ENCODE data around the gene RETSAT. TPM values are rescaled to one million over a fixed set of nuclear protein-coding genes. Genes with fewer than 3 reads are reported as not detected.
"Not testable (repeated sequence)": the region's sequence is repeated elsewhere in the genome, so short reads cannot be mapped to it uniquely, and the experiment has no call there.

The RETSAT gene
- total RNA-seq, 1 experiment from 2014 or later: 28.4 TPM

GRCh38 chr2:85385746-85386145 lies 31.4 kb upstream of the RETSAT start:
- BruUV-seq (replicated peaks): no TSS peak
- TF ChIP-seq, protein P1, sequence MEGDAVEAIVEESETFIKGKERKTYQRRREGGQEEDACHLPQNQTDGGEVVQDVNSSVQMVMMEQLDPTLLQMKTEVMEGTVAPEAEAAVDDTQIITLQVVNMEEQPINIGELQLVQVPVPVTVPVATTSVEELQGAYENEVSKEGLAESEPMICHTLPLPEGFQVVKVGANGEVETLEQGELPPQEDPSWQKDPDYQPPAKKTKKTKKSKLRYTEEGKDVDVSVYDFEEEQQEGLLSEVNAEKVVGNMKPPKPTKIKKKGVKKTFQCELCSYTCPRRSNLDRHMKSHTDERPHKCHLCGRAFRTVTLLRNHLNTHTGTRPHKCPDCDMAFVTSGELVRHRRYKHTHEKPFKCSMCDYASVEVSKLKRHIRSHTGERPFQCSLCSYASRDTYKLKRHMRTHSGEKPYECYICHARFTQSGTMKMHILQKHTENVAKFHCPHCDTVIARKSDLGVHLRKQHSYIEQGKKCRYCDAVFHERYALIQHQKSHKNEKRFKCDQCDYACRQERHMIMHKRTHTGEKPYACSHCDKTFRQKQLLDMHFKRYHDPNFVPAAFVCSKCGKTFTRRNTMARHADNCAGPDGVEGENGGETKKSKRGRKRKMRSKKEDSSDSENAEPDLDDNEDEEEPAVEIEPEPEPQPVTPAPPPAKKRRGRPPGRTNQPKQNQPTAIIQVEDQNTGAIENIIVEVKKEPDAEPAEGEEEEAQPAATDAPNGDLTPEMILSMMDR (conservative IDR thresholded peaks at IDR 0.05; ENCODE audit: low read depth, low read length): no peak
- POLR2A ChIA-PET (ENCODE audit: low non-redundant PET): no interaction called here
- H3K27ac ChIP-seq (ENCODE audit: low read depth, low read length, poor library complexity, severe bottlenecking): no peak overlapping the region
- no peaks in the 10 kb centered on the region for H3K9me3 ChIP-seq (ENCODE audit: low read depth, low read length, poor library complexity, severe bottlenecking)
- peaks cover 3% of the 10 kb centered on the region for H3K36me3 ChIP-seq (ENCODE audit: insufficient read depth, low read length, poor library complexity, severe bottlenecking)
- no peaks in the 10 kb centered on the region for H3K27me3 ChIP-seq (replicated peaks; ENCODE audit: insufficient read depth, low read depth, low read length, poor library complexity)
- H3K4me3 ChIP-seq (ENCODE audit: low read depth, low read length, poor library complexity, severe bottlenecking): no peak overlapping the region
- CTCF ChIA-PET: no interaction called here
- intact Hi-C loops (cut with micrococcal nuclease; ENCODE audit: unreplicated experiment): no loop called here
- no peak for DNase-seq (ENCODE audit: low spot score)
- no peaks in the 10 kb centered on the region for H3K4me1 ChIP-seq (ENCODE audit: insufficient read depth, low read length, poor library complexity, severe bottlenecking)

DNA sequence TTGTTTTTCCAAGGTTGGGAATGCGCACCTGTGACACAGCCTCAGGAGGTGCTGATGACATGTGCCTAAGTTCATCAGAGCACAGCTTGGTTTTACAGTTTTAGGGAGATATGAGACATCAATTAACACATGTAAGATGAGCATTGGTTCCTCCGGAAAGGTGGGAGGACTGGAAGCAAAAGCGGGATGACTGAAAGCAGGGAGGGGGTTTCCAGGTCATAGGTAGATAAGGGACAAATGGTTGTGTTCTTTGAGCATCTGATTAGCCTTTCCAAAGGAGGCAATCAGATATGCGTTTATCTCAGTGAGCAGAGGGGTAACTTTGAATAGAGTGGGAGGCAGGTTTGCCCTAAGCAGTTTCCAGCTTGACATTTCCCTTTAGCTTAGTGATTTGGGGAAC lies 29.5 kb upstream of the RETSAT start:
- POLR2A ChIA-PET (ENCODE audit: low non-redundant PET): no interaction called here
- intact Hi-C loops (cut with micrococcal nuclease; ENCODE audit: unreplicated experiment): no loop called here
- no TSS peak for BruUV-seq (replicated peaks)
- TF ChIP-seq, protein P1 (conservative IDR thresholded peaks at IDR 0.05; ENCODE audit: low read depth, low read length): no peak
- TF ChIP-seq EZH2 (IDR thresholded peaks at IDR 0.05; ENCODE audit: borderline replicate concordance, low read depth, low read length, poor library complexity, severe bottlenecking): no peak
- Histone ChIP-seq H3K27me3 (replicated peaks; ENCODE audit: insufficient read depth, low read depth, low read length, poor library complexity) (no peaks in the 10 kb centered on the region), H3K4me1 (ENCODE audit: insufficient read depth, low read length, poor library complexity, severe bottlenecking) (no peaks in the 10 kb centered on the region), H3K36me3 (ENCODE audit: insufficient read depth, low read length, poor library complexity, severe bottlenecking) (peaks cover 10% of the 10 kb centered on the region), H3K27ac (ENCODE audit: low read depth, low read length, poor library complexity, severe bottlenecking) (no peak overlapping the region), H3K4me3 (ENCODE audit: low read depth, low read length, poor library complexity, severe bottlenecking) (no peak overlapping the region), H3K9me3 (ENCODE audit: low read depth, low read length, poor library complexity, severe bottlenecking) (peaks cover 9% of the 10 kb centered on the region)
- CTCF ChIA-PET: interaction anchor here (0.7 kb wide), 1 partner anchor 253 kb away, joined by 4 read pairs; no protein-coding TSS in a partner anchor
- DNase-seq (ENCODE audit: low spot score): no peak

DNA sequence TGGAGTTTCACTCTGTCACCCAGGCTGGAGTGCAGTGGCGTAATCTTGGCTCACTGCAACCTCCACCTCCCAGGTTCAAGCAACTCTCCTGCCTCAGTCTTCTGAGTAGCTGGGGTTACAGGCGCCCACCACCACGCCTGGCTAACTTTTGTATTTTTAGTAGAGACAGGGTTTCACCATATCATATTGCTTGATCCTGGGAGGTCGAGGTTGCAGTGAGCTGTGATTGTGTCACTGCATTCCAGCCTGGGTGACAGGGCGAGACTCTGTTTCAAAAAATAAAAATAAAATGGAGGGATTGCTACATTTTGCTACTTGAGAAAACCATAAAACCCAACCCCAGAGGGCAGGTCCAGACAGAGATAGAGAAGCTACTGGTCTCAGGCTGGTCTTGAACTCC lies 28.8 kb upstream of the RETSAT start:
- H3K27me3 ChIP-seq (replicated peaks; ENCODE audit: insufficient read depth, low read depth, low read length, poor library complexity); CTCF ChIA-PET; H3K27ac ChIP-seq (ENCODE audit: low read depth, low read length, poor library complexity, severe bottlenecking); DNase-seq (ENCODE audit: low spot score); H3K4me3 ChIP-seq (ENCODE audit: low read depth, low read length, poor library complexity, severe bottlenecking); intact Hi-C loops (cut with micrococcal nuclease; ENCODE audit: unreplicated experiment); H3K9me3 ChIP-seq (ENCODE audit: low read depth, low read length, poor library complexity, severe bottlenecking); H3K4me1 ChIP-seq (ENCODE audit: insufficient read depth, low read length, poor library complexity, severe bottlenecking); BruUV-seq (replicated peaks): not testable (repeated sequence)
- POLR2A ChIA-PET (ENCODE audit: low non-redundant PET): interaction anchor here (0.6 kb wide), 1 partner anchor 407 kb away, joined by 5 read pairs; no protein-coding TSS in a partner anchor
- H3K36me3 ChIP-seq (ENCODE audit: insufficient read depth, low read length, poor library complexity, severe bottlenecking): peaks cover 10% of the 10 kb centered on the region

DNA sequence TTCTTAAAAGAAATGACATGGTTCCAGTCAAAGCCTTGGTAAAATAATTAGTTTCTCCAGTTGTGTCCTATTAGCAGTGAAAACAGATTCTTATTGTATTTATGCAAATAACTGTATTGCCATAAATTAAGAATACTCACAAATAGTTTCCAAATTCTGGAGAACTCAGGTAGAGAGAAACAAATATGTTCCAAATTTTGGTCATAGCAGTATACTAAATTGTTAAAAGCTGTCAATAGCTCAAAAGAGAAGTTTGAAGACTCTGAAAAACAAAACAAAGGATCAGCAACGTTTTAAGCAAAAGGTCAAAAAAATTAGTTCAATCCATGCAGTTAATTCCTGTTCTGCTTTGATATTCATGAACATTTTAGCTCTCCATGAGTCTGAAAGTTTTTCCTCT lies 25.7 kb upstream of the RETSAT start:
- no TSS peak for BruUV-seq (replicated peaks)
- peaks cover 9% of the 10 kb centered on the region for H3K9me3 ChIP-seq (ENCODE audit: low read depth, low read length, poor library complexity, severe bottlenecking)
- H3K27me3 ChIP-seq (replicated peaks; ENCODE audit: insufficient read depth, low read depth, low read length, poor library complexity): no peaks in the 10 kb centered on the region
- no peak for TF ChIP-seq EZH2 (IDR thresholded peaks at IDR 0.05; ENCODE audit: borderline replicate concordance, low read depth, low read length, poor library complexity, severe bottlenecking)
- TF ChIP-seq, protein P1 (conservative IDR thresholded peaks at IDR 0.05; ENCODE audit: low read depth, low read length): no peak
- POLR2A ChIA-PET (ENCODE audit: low non-redundant PET): no interaction called here
- H3K36me3 ChIP-seq (ENCODE audit: insufficient read depth, low read length, poor library complexity, severe bottlenecking): peaks cover 10% of the 10 kb centered on the region
- CTCF ChIA-PET: no interaction called here
- H3K4me1 ChIP-seq (ENCODE audit: insufficient read depth, low read length, poor library complexity, severe bottlenecking): no peaks in the 10 kb centered on the region
- intact Hi-C loops (cut with micrococcal nuclease; ENCODE audit: unreplicated experiment): no loop called here
- no peak overlapping the region for H3K27ac ChIP-seq (ENCODE audit: low read depth, low read length, poor library complexity, severe bottlenecking)
- H3K4me3 ChIP-seq (ENCODE audit: low read depth, low read length, poor library complexity, severe bottlenecking): no peak overlapping the region
- no peak for DNase-seq (ENCODE audit: low spot score)

All from A673 (cell line).